ENCODE measurements around the gene GINS2. TPM values are rescaled to one million over a fixed set of nuclear protein-coding genes. Genes with fewer than 3 reads are reported as not detected.

Gene GINS2
- total RNA-seq, 2 experiments from 2014 or later: 74.3 to 142 TPM

DNA sequence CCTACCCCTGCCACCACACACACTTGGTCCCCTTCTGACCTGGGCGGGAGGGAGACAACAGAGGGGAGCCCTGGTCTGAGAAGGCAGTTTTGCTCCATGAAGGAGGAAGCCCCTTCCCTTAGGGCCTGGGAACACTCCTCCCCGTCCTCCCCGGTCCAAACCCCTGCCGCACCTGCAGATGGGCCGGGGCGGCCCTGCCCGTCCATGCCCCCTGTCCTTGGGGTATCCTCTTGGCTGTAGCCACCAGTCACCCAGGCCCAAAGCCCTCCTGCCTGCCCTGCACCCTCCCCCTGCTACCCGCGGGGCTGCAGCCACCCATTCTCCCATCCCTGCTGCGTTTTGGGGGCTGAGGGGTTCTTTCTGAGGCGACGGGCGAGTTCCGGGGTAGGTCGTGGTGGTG, 41.8 kb downstream of the GINS2 start:
- intact Hi-C loops (cut with micrococcal nuclease; ENCODE audit: unreplicated experiment): no loop called here
- ChIA-PET CTCF (ENCODE audit: unreplicated experiment) (no interaction called here), POLR2A (no interaction called here)
- H3K4me3 ChIP-seq (ENCODE audit: low read depth, low read length, poor library complexity, severe bottlenecking): no peak overlapping the region
- H3K79me2 ChIP-seq (ENCODE audit: insufficient read depth, low read depth, low read length): no peaks in the 10 kb centered on the region
- no peaks in the 10 kb centered on the region for H3K9me3 ChIP-seq (ENCODE audit: low read length)
- no peaks in the 10 kb centered on the region for H3K9me2 ChIP-seq (ENCODE audit: insufficient read depth, low read length)
- H4K20me1 ChIP-seq (ENCODE audit: insufficient read depth, low read length): no peaks in the 10 kb centered on the region
- TF ChIP-seq, protein P1, sequence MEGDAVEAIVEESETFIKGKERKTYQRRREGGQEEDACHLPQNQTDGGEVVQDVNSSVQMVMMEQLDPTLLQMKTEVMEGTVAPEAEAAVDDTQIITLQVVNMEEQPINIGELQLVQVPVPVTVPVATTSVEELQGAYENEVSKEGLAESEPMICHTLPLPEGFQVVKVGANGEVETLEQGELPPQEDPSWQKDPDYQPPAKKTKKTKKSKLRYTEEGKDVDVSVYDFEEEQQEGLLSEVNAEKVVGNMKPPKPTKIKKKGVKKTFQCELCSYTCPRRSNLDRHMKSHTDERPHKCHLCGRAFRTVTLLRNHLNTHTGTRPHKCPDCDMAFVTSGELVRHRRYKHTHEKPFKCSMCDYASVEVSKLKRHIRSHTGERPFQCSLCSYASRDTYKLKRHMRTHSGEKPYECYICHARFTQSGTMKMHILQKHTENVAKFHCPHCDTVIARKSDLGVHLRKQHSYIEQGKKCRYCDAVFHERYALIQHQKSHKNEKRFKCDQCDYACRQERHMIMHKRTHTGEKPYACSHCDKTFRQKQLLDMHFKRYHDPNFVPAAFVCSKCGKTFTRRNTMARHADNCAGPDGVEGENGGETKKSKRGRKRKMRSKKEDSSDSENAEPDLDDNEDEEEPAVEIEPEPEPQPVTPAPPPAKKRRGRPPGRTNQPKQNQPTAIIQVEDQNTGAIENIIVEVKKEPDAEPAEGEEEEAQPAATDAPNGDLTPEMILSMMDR (conservative IDR thresholded peaks at IDR 0.05; ENCODE audit: low read length): no peak
- TF ChIP-seq EZH2phosphoT487 (IDR thresholded peaks at IDR 0.05; ENCODE audit: borderline replicate concordance, low read depth, low read length): no peak
- H3K36me3 ChIP-seq (ENCODE audit: insufficient read depth, low read length): peaks cover 29% of the 10 kb centered on the region
- no peak overlapping the region for H3K4me2 ChIP-seq (ENCODE audit: low read length)
- no TSS peak for BruUV-seq (replicated peaks)
- DNase-seq (ENCODE audit: low spot score): no peak
- H3K27ac ChIP-seq (ENCODE audit: low read depth, low read length, poor library complexity, severe bottlenecking): no peak overlapping the region
- H2AFZ ChIP-seq (ENCODE audit: low read length): no peak overlapping the region
- peaks cover 12% of the 10 kb centered on the region for H3K4me1 ChIP-seq (ENCODE audit: insufficient read depth, low read length, poor library complexity, severe bottlenecking)

DNA sequence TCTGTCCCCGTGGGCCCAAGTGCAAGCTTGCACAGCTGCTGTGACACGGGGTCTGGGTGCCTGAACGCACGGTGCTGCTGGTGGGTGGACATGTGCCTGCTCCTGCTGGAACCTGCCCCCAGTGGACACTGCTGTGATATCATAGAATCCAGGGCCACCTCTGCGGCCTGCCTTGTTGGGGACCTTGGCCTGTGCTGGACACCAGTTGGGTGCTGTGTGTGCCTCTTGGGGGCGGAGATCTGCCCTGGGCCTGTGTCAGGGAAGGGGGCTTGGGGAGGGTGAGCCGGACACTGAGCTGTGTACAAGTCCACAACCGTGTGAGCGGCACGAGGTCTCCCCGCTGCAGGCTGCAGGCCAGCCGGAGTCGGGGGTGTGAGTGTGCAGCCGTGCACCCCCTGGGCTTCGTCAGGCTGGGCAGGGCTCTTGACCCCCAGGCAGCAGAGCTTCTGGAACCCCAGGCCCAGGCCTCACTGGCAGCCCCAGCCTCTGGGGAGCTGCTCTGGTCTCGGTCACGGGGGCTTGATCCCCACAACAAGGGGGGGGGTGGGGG, 42.3 kb downstream of the GINS2 start:
- Histone ChIP-seq H3K4me1 (ENCODE audit: insufficient read depth, low read length, poor library complexity, severe bottlenecking) (peaks cover 9% of the 10 kb centered on the region), H3K9me3 (ENCODE audit: low read length) (no peaks in the 10 kb centered on the region), H4K20me1 (ENCODE audit: insufficient read depth, low read length) (no peaks in the 10 kb centered on the region), H2AFZ (ENCODE audit: low read length) (no peak overlapping the region), H3K4me3 (ENCODE audit: low read depth, low read length, poor library complexity, severe bottlenecking) (no peak overlapping the region), H3K36me3 (ENCODE audit: insufficient read depth, low read length) (peaks cover 24% of the 10 kb centered on the region; the same call in 1 of the 2 replicates), H3K4me2 (ENCODE audit: low read length) (no peak overlapping the region), H3K27ac (ENCODE audit: low read depth, low read length, poor library complexity, severe bottlenecking) (no peak overlapping the region), H3K9me2 (ENCODE audit: insufficient read depth, low read length) (no peaks in the 10 kb centered on the region), H3K79me2 (ENCODE audit: insufficient read depth, low read depth, low read length) (no peaks in the 10 kb centered on the region)
- no peak for DNase-seq (ENCODE audit: low spot score)
- CTCF ChIA-PET (ENCODE audit: unreplicated experiment): no interaction called here
- POLR2A ChIA-PET: no interaction called here
- intact Hi-C loops (cut with micrococcal nuclease; ENCODE audit: unreplicated experiment): no loop called here
- BruUV-seq (replicated peaks): no TSS peak
- no peak for TF ChIP-seq EZH2phosphoT487 (IDR thresholded peaks at IDR 0.05; ENCODE audit: borderline replicate concordance, low read depth, low read length)
- TF ChIP-seq, protein P1 (conservative IDR thresholded peaks at IDR 0.05; ENCODE audit: low read length): no peak

DNA sequence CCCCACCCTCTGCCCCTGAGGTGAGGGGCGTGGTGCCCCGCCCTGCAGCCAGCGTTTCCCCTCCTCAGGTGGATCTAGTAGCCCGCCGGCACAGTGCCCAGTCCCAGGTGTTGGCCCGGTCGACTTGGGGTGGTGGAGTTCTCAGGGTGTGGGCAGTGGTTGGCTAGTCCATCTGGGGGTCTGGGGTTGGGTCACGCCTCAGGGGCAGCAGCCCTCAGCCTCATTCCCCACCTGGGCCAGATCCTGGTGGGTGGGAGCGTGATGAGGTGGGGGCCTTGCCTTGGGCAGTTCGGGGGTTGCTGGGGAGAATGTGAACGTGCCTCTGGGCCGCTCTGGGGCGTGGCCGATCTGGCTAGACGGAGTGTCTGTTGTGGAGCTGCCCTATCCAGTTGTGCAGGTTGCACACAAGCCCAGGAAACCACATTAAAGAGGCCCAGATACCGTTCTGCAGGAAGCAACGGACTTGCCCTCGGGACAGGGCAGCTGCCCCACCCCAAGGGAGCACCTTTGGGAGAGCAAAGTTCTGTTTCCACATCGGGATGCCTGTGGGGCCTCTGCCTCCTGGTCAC, 43.6 kb downstream of the GINS2 start:
- ChIA-PET CTCF (ENCODE audit: unreplicated experiment) (interaction anchor here (0.7 kb wide), 1 partner anchor 168 kb away, joined by 3 read pairs; no protein-coding TSS in a partner anchor), POLR2A (no interaction called here)
- Histone ChIP-seq H3K79me2 (ENCODE audit: insufficient read depth, low read depth, low read length) (no peaks in the 10 kb centered on the region), H3K27ac (ENCODE audit: low read depth, low read length, poor library complexity, severe bottlenecking) (no peak overlapping the region), H2AFZ (ENCODE audit: low read length) (no peak overlapping the region), H3K4me2 (ENCODE audit: low read length) (no peak overlapping the region), H3K9me2 (ENCODE audit: insufficient read depth, low read length) (no peaks in the 10 kb centered on the region), H4K20me1 (ENCODE audit: insufficient read depth, low read length) (no peaks in the 10 kb centered on the region), H3K9me3 (ENCODE audit: low read length) (no peaks in the 10 kb centered on the region), H3K36me3 (ENCODE audit: insufficient read depth, low read length) (peaks cover 15% of the 10 kb centered on the region; the same call in 1 of the 2 replicates), H3K4me1 (ENCODE audit: insufficient read depth, low read length, poor library complexity, severe bottlenecking) (peaks cover 4% of the 10 kb centered on the region), H3K4me3 (ENCODE audit: low read depth, low read length, poor library complexity, severe bottlenecking) (no peak overlapping the region)
- DNase-seq (ENCODE audit: low spot score): no peak
- BruUV-seq (replicated peaks): no TSS peak
- TF ChIP-seq, protein P1 (conservative IDR thresholded peaks at IDR 0.05; ENCODE audit: low read length): no peak
- no peak for TF ChIP-seq EZH2phosphoT487 (IDR thresholded peaks at IDR 0.05; ENCODE audit: borderline replicate concordance, low read depth, low read length)
- intact Hi-C loops (cut with micrococcal nuclease; ENCODE audit: unreplicated experiment): no loop called here

Data from OCI-LY7 (cell line).